HG02759 (cell line): ENCODE results near the gene F7.
"Not testable (repeated sequence)": the region's sequence is repeated elsewhere in the genome, so short reads cannot be mapped to it uniquely, and the experiment has no call there.

Experiments used
- ATAC-seq: cut with Tn5 transposase; IDR thresholded peaks from one replicate; pipeline ENCODE4 v1.9.1; 2021; ENCODE audit warnings: mild to moderate bottlenecking, moderate library complexity; ENCODE audit not compliant: unreplicated experiment

Gene F7

DNA sequence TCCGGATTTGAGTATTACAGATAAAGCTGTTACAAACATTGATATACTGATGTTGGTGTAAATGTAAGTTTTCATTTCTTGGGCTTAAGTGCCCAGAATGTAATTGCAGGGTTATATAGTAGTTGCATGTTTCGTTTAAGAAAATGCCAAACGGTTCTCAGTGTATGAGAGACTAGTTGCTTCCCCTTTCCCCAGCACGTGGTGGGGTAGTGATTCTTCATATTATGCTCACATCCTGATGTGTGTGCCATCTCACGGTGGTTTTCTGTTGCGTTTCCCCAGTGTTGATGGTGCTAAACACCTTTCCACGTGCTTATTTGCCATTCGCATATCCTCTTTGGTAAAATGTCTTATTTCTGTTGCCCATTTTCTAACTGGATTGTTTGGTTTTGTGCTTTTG, 34.7 kb upstream of the F7 start:
- no peak for ATAC-seq

DNA sequence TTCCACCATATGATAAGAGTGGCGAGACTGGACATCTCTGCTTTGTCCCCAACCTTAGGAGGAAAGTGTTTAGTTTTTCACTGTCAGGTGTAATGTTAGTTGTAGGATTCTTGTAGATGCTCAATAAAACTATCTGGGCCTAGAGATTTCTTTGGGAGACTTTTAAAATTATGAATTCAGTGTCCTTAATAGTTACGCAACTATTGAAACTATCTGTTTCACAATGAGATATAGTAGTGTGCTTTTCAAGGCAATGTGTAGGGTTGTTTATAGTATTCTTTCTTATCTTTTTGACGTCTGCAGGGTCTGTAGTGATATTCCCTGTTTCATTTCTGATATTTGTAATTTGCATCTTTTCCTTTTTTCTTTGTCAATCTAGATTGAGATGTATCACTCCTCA, 33.2 kb upstream of the F7 start:
- ATAC-seq, result no peak

DNA sequence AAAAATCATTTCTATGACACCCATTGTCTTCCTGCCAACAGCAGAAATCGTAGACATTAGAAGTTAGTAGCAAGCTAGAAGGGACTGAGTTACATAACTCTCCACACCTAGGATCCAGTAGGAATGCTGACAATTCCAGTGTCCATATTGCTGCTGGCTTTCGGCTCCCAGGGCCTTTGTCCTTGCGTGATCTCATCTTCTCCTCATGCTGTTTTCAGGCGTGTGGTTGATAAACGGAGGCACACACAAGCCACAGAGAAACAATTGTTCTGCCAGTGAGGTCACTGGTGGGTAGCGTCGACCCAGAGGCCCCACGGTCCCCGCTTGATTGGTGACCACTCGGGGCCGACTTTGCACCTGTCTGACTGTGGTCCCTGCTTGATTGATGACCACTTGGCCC, 31.6 kb upstream of the F7 start:
- no peak for ATAC-seq

DNA sequence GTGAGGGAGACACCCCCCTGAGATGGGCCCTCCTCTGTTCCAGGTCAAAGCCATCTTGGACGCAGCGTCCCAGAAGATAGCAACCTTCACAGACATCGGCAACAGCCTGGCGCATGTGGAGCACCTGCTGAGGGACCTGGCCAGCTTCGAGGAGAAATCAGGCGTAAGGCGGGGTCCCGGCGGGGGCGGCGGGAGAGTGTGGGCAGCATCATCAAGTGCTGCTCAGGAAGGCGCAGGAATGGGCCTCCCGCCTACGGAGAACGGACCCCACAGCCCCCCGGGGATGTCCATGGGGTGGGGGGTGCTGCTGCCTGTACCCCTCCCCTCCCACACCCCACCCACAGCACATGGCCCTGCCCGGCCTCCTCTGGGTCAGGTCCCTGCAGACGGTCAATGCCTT, 31.2 kb upstream of the F7 start:
- ATAC-seq, result no peak

GRCh38 chr13:113074876-113075275, 30.7 kb upstream of the F7 start:
- ATAC-seq, result no peak

DNA sequence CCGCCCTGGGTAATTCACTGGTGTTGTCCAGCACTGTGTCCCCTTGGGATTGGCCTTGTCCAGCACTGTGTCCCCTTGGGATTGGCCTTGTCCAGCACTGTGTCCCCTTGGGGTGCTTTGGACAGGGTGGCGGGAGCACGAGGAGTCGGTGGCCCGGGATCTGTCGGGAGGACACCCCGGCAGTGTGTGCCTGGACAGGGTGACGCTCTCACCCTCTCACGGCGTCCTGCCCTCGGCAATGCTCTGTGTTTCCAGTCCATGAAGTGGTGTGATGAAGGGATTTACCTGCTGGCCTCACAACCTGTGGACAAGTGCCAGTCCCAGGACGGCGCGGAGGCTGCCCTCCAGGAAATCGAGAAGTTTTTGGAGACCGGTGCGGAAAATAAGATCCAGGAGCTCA, 29.9 kb upstream of the F7 start:
- ATAC-seq, result no peak

DNA sequence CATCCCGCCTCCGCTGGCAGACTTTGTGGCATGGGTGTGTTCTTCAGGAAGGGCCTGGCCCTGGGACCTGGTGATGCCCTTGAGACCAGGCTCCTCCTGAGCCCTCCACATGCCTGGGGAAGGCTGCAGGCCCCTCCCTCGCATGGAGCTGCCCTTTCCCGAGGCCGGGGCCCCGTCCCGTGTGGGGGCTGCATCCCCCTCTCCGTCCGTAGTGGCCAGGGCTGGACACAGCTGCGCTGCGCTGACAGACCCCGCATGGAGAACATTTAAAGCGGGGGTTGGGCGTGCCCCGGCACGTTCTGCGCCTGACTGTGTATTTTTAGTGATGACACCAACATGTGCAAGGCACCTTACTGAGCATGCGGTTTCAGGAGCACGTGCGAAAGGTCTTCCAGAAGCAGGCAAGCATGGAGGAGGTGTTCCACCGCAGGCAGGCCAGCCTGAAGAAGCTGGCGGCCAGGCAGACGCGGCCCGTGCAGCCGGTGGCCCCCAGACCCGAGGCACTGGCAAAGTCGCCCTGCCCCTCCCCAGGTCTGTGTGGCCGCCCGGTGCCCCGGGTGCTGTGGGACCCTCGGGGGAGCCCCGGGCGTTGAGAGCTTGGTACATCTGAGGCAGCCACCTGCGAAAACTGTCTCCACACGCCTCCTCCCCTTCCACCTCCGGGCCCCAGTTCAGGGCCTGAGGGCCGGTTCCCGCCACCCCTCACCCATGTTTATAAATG, 28.8 kb upstream of the F7 start:
- no peak for ATAC-seq

DNA sequence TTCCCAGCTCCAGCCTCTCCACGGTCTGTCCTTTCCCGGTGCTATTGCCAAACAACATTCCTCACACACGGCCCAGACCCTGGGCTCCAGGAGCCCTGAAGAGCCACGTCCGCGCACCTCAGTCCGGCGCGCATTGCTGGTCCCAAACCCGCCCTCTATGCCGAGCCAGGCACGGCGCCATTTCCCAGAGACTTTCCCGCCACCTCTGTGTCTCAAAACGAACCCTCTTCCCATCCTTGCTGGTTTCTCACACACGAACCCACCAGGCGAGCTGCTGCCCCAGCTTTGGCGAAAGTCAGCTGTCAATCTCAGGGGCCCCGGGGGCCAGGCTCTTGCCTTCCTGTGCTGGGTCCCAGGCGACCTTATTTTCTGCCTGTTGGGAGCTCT, 28.0 kb upstream of the F7 start:
- ATAC-seq, result no peak

DNA sequence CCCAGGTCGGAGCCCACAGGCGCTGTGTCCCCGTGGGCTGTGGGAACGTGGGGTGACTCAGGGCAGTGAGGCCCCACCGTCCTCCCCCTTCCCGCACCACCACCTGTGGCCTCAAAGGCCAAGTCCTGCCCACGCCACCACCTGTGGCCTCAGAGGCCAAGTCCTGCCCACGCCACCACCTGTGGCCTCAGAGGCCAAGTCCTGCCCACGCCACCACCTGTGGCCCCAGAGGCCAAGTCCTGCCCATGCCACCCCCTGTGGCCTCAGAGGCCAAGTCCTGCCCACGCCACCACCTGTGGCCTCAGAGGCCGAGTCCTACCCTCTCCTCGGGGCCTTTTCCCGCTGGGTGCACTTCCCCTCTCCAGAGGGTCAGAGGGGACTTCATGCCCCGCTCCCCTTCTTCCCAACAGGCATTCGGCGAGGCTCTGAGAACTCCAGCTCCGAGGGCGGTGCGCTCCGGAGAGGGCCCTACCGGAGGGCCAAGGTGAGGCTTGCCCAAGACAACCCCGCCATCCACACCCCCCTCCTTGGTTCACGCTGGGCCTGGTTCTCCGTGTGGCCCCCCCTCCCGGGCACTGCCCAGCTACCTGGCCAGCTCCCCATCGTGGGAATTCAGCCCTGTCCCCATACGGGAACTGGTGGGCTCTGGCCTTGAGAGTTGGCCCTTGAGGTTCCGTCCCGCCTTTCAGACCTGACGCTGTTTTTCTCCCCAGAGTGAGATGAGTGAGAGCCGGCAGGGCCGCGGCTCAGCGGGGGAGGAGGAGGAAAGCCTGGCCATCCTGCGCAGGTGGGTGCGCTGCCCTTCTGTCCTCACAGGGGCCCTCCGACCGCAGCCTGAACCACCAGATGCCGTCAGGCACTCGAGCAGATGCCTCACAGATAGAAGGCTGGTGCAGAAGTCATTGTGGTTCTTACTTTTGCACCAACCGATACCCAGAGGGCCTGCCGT, 27.4 kb upstream of the F7 start:
- no peak for ATAC-seq

GRCh38 chr13:113078902-113079780, 26.4 kb upstream of the F7 start:
- ATAC-seq, result no peak

DNA sequence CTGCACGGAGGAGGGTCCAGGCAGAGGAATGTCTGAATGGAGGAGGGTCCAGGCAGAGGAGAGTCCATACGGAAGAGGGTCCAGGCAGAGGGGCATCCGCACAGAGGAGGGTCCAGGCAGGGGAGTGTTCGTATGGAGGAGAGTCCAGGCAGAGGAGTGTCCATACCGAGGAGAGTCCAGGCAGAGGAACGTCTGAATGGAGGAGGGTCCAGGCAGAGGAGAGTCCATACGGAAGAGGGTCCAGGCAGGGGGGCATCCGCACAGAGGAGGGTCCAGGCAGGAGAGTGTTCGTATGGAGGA, 25.9 kb upstream of the F7 start:
- not testable (repeated sequence) for ATAC-seq

DNA sequence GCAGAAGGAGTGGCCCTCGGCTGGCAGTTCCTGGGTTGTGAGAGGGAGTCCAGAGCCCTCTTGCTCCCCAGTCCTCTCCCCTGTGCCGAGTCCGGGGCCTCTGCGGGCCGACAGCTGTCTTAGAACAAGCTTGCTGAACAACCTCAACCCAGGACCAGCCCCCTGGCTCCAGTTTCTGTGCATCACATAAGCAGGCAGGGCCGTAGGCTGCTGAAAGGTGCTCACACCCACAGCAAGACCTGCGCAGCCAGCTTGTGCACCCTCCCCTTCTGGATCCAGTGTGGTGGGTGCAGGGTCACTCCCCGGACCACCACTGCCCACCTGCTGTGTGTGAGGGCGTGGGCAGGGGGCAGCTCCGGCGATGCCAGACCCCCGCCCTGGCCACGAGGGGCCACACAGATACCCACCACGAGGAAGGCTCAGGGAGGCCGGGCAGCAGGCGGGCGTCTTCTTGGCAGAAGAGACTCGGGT, 25.2 kb upstream of the F7 start:
- no peak for ATAC-seq

DNA sequence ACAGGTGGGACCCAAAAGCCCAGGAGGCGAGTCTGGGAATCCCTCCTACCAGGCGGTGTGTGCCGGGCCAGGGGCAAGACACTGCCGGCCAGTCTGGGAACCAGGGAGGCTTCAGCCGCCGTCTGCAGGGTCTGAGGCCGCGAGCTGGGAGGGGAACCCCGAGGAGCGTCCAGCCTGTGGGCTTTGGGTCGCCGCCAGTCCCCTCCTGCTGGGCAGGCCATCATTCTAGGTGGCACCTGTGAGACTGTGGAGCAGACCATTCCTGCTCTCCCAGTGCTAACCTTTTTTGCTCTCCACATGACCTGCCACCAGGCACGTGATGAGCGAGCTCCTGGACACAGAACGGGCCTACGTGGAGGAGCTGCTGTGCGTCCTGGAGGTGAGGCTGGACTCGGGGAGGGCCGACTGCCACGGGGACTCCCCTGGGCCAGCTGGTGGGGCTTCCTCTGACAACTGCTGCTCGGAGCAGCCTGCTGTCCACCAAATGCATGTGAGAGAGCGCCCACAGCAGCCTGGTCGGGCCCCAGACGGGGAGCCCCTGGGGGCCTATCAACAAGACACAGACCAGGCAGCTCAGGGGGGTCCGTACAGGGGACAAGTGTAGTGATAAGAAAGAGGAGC, 24.6 kb upstream of the F7 start:
- no peak for ATAC-seq

- no peak for ATAC-seq
Observed at GRCh38 chr13:113082198-113083021, 23.2 kb upstream of the F7 start.

DNA sequence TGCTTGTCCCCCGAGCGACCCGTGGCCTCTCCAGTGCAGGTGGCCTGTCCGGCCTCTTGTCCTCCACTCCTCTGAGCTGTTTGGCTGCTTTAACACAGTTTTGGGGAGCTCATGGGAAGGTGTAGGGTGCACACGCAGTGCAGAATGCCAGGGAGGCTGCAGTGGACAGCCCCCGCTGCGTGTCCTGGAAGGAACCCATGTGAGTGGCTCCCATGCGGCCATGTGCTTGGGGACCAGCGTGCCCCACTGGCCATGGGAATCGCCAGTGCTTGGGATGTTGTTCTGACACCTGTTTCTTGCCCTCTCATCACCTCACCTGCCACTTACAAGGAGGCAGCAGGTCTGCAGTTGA, 22.6 kb upstream of the F7 start:
- no peak for ATAC-seq

GRCh38 chr13:113083402-113084061, 22.1 kb upstream of the F7 start:
- ATAC-seq, result no peak

GRCh38 chr13:113084094-113084942, 21.3 kb upstream of the F7 start:
- no peak for ATAC-seq

GRCh38 chr13:113084943-113085540, 20.5 kb upstream of the F7 start:
- ATAC-seq, result no peak
